ENCODE results near the gene ASB1. TPM values are rescaled to one million over a fixed set of nuclear protein-coding genes. Genes with fewer than 3 reads are reported as not detected.

ASB1 gene
- total RNA-seq, 2 experiments from 2014 or later, result 14.3 to 19.6 TPM

DNA sequence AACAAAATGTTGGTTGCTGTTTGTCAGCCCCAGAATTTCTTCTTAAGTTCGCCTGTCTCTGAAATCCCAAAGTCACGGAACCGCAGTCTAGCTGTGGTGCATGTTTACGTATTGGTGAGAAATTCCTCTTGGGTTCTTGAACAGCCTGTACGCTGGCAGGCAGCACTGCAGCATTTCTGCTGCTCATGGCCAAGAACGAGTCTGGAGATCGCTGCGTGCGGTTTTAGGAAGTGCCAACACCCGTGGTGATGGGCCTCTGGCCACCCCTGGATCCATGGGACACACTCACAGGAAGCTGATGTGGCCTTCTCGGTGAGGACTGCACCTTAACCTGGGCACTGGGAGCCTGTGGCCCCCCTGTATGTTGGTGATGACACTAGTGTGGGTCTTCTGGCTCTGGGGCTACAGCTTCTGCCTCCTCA is 23.7 kb downstream of the ASB1 start:
- intact Hi-C loops (cut with DNase I, micrococcal nuclease), result no loop called here
- Mint-ChIP-seq H3K27me3 (no peaks in the 10 kb centered on the region), H3K4me1 (ENCODE audit: low read depth) (no peaks in the 10 kb centered on the region), H3K9me3 (no peaks in the 10 kb centered on the region), H3K4me3 (no peak overlapping the region), H3K36me3 (ENCODE audit: low read depth) (peaks cover 72% of the 10 kb centered on the region), H3K27ac (no peak overlapping the region)
- ChIA-PET CTCF (no interaction called here), POLR2A (no interaction called here)
- Histone ChIP-seq H3K4me1 (ENCODE audit: insufficient read depth, low read length) (no peaks in the 10 kb centered on the region), H3K27ac (ENCODE audit: low read depth in 1 of 2, low read length in 2 of 2) (no peak overlapping the region), H3K4me3 (ENCODE audit: low read length) (no peak overlapping the region), H3K9me3 (ENCODE audit: control insufficient read depth in 1 of 2, insufficient read depth in 1 of 2, low read length in 2 of 2) (peaks cover 0 to 5% of the 10 kb centered on the region in 2 experiments), H3K36me3 (ENCODE audit: insufficient read depth, low read length) (peaks cover 58% of the 10 kb centered on the region), H3K27me3 (ENCODE audit: control insufficient read depth in 1 of 2, insufficient read depth in 2 of 2, low read length in 2 of 2) (no peaks in the 10 kb centered on the region)
- TF ChIP-seq, protein P1, sequence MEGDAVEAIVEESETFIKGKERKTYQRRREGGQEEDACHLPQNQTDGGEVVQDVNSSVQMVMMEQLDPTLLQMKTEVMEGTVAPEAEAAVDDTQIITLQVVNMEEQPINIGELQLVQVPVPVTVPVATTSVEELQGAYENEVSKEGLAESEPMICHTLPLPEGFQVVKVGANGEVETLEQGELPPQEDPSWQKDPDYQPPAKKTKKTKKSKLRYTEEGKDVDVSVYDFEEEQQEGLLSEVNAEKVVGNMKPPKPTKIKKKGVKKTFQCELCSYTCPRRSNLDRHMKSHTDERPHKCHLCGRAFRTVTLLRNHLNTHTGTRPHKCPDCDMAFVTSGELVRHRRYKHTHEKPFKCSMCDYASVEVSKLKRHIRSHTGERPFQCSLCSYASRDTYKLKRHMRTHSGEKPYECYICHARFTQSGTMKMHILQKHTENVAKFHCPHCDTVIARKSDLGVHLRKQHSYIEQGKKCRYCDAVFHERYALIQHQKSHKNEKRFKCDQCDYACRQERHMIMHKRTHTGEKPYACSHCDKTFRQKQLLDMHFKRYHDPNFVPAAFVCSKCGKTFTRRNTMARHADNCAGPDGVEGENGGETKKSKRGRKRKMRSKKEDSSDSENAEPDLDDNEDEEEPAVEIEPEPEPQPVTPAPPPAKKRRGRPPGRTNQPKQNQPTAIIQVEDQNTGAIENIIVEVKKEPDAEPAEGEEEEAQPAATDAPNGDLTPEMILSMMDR (IDR thresholded peaks at IDR 0.05), result no peak
- DNase-seq, result no peak
- no peak for ATAC-seq (ENCODE audit: poor library complexity)

DNA sequence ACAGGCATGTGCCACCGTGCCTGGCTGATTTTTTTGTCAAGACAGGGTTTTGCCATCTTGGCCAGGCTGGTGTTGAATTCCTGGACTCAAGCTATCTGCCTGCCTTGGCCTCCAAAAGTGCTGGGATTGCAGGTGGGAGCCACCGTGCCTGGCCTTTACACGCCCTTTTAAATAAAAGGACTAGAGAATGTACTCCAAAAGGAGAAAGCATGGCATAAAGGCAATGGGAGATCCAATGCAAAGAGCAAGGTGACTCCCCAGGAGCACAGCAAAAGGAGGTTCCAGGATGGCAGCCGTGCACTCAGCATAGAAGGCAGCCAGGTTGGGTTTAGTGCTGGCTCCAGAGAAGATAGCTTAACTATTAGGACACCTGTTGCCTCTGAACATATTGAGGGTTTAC is 27.1 kb downstream of the ASB1 start:
- Mint-ChIP-seq H3K27me3 (no peaks in the 10 kb centered on the region), H3K4me1 (ENCODE audit: low read depth) (no peaks in the 10 kb centered on the region)
- no peak overlapping the region for H3K4me3 ChIP-seq (ENCODE audit: low read length)

DNA sequence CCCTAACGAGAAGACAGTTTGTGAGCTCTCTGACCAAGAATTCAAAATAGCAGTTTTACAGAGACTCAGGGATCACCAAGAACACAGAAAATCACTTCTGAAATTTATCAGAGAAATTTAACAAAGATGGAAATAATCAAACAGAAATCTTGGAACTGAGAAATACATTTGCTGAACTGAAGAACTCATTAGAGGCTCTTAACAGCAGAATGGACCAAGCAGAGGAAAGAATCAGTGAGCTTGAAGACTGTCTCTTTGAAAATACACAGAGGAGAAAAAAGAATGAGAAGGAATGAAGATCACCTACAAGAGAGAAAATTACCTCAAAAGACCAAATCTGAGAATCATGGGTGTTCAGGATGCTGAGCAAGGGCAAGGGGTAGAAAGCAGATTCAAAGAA is 29.7 kb downstream of the ASB1 start:
- Histone ChIP-seq H3K27ac (ENCODE audit: low read depth in 1 of 2, low read length in 2 of 2) (no peak overlapping the region), H3K4me3 (ENCODE audit: low read length) (no peak overlapping the region), H3K9me3 (ENCODE audit: control insufficient read depth in 1 of 2, insufficient read depth in 1 of 2, low read length in 2 of 2) (peaks cover 6 to 14% of the 10 kb centered on the region in 2 experiments), H3K4me1 (ENCODE audit: insufficient read depth, low read length) (no peaks in the 10 kb centered on the region), H3K36me3 (ENCODE audit: insufficient read depth, low read length) (peaks cover 7% of the 10 kb centered on the region), H3K27me3 (ENCODE audit: control insufficient read depth in 1 of 2, insufficient read depth in 2 of 2, low read length in 2 of 2) (no peaks in the 10 kb centered on the region)
- ATAC-seq (ENCODE audit: poor library complexity) (no peak), DNase-seq (no peak)
- TF ChIP-seq, protein P1 (IDR thresholded peaks at IDR 0.05), result no peak
- Mint-ChIP-seq H3K9me3 (peaks cover 6% of the 10 kb centered on the region), H3K27me3 (no peaks in the 10 kb centered on the region), H3K36me3 (ENCODE audit: low read depth) (peaks cover 13% of the 10 kb centered on the region), H3K27ac (no peak overlapping the region), H3K4me1 (ENCODE audit: low read depth) (no peaks in the 10 kb centered on the region), H3K4me3 (no peak overlapping the region)
- ChIA-PET CTCF (no interaction called here), POLR2A (interaction anchor here (1.0 kb wide), 1 partner anchor 20 kb away, joined by 3 read pairs; no protein-coding TSS in a partner anchor)
- intact Hi-C loops (cut with DNase I, micrococcal nuclease), result no loop called here

More for the DNA sequence above, 27.1 kb downstream of the ASB1 start:
- H3K27me3 ChIP-seq (ENCODE audit: control insufficient read depth in 1 of 2, insufficient read depth in 2 of 2, low read length in 2 of 2), result no peaks in the 10 kb centered on the region
- ChIA-PET CTCF (no interaction called here), POLR2A (no interaction called here)
- TF ChIP-seq, protein P1 (IDR thresholded peaks at IDR 0.05), result no peak
- no peak overlapping the region for H3K27ac Mint-ChIP-seq
- H3K4me1 ChIP-seq (ENCODE audit: insufficient read depth, low read length), result no peaks in the 10 kb centered on the region
- peaks cover 6 to 14% of the 10 kb centered on the region in 2 experiments for H3K9me3 ChIP-seq (ENCODE audit: control insufficient read depth in 1 of 2, insufficient read depth in 1 of 2, low read length in 2 of 2)
- intact Hi-C loops (cut with DNase I, micrococcal nuclease), result no loop called here
- H3K4me3 Mint-ChIP-seq, result no peak overlapping the region
- DNase-seq (no peak), ATAC-seq (ENCODE audit: poor library complexity) (no peak)
- no peak overlapping the region for H3K27ac ChIP-seq (ENCODE audit: low read depth in 1 of 2, low read length in 2 of 2)
- H3K36me3 ChIP-seq (ENCODE audit: insufficient read depth, low read length), result peaks cover 25% of the 10 kb centered on the region
- peaks cover 6% of the 10 kb centered on the region for H3K9me3 Mint-ChIP-seq
- H3K36me3 Mint-ChIP-seq (ENCODE audit: low read depth), result peaks cover 38% of the 10 kb centered on the region

Data from CD4-positive, alpha-beta T cell (primary cell).